HEK293 (cell line): ENCODE data around the gene MBD3L1.
A peak's percentile ranks its signal among the peaks of the same experiment; 100 is the strongest.

ENCODE experiments used
- CTCF ChIA-PET: fragments of 350-600 bp; formaldehyde crosslinking; extraction: SDS; loops from one replicate; lab custom pipeline; 2021; ENCODE audit warnings: antibody characterized with exemption; lab: Yijun Ruan, JAX
- POLR2A ChIA-PET: fragments of 300-600 bp; formaldehyde crosslinking; extraction: SDS; loops from one replicate; lab custom pipeline; 2020; ENCODE audit warnings: antibody characterized with exemption, inconsistent platforms; lab: Yijun Ruan, JAX
- H3K27ac ChIP-seq: fragments of 200-500 bp; sonication (Bioruptor generic); 2 replicates; pipeline ENCODE4 v1.5.1; 2014; ENCODE audit warnings: low read depth, low read length, control low read depth, inconsistent platforms; ENCODE audit errors: extremely low read depth
- H3K36me3 ChIP-seq, 2 experiments: fragments of 200-500 bp in 1 of 2; sonication (Bioruptor generic) in 1 of 2; 1 replicate in 1 of 2; 2 replicates in 1 of 2; pipeline ENCODE4 v1.5.1; 2014 to 2017; ENCODE audit warnings: inconsistent platforms in 2 of 2, low read length in 2 of 2; ENCODE audit not compliant: control insufficient read depth in 2 of 2, insufficient read depth in 1 of 2
- H3K4me1 ChIP-seq: fragments of 200-500 bp; sonication (Bioruptor generic); 2 replicates; pipeline ENCODE4 v1.5.1; 2014; ENCODE audit warnings: mild to moderate bottlenecking, low read length, inconsistent platforms; ENCODE audit not compliant: control insufficient read depth, insufficient read depth
- H3K4me3 ChIP-seq: 2 replicates; pipeline ENCODE4 v1.5.1; 2011; ENCODE audit warnings: low read depth, mild to moderate bottlenecking, control low read depth, low read length, moderate library complexity
- H3K9me3 ChIP-seq: fragments of 200-500 bp; sonication (Bioruptor generic); 2 replicates; pipeline ENCODE4 v1.5.1; 2014; ENCODE audit warnings: low read depth, low read length, inconsistent platforms; ENCODE audit not compliant: control insufficient read depth, insufficient read depth
- EGR2 ChIP-seq: fragments of 450-650 bp; formaldehyde crosslinking; IDR thresholded peaks from 2 replicates; pipeline ENCODE4 v1.5.1; 2016; ENCODE audit warnings: low read depth, missing biosample characterization, missing genetic modification characterization
- GFI1B ChIP-seq: fragments of 450-650 bp; formaldehyde crosslinking; IDR thresholded peaks from 2 replicates; pipeline ENCODE4 v1.5.1; 2016; ENCODE audit warnings: missing biosample characterization, missing genetic modification characterization
- HOXD13 ChIP-seq: sonication (generic); formaldehyde crosslinking; IDR thresholded peaks from 2 replicates; pipeline ENCODE4 v1.8.0; 2022; ENCODE audit warnings: missing genetic modification reagents, borderline replicate concordance
- KLF9 ChIP-seq: fragments of 450-650 bp; formaldehyde crosslinking; IDR thresholded peaks from 2 replicates; pipeline ENCODE4 v1.5.1; 2016; ENCODE audit warnings: missing biosample characterization, missing genetic modification characterization, low read depth
- OVOL3 ChIP-seq: fragments of 450-650 bp; formaldehyde crosslinking; IDR thresholded peaks from 2 replicates; pipeline ENCODE4 v1.5.1; 2016; ENCODE audit warnings: missing biosample characterization, missing genetic modification characterization
- ZFHX2 ChIP-seq: fragments of 450-650 bp; formaldehyde crosslinking; conservative IDR thresholded peaks from 2 replicates; pipeline ENCODE4 v1.5.1; 2016; ENCODE audit warnings: missing biosample characterization, missing genetic modification characterization
- ZNF133 ChIP-seq: fragments of 450-650 bp; formaldehyde crosslinking; IDR thresholded peaks from 2 replicates; pipeline ENCODE4 v1.5.1; 2016; ENCODE audit warnings: missing biosample characterization, missing genetic modification characterization
- ZNF146 ChIP-seq: fragments of 450-650 bp; formaldehyde crosslinking; IDR thresholded peaks from 2 replicates; pipeline ENCODE4 v1.5.1; 2016; ENCODE audit warnings: missing biosample characterization, missing genetic modification characterization
- ZNF148 ChIP-seq: fragments of 450-650 bp; formaldehyde crosslinking; IDR thresholded peaks from 2 replicates; pipeline ENCODE4 v1.5.0; 2017; ENCODE audit warnings: missing biosample characterization, missing genetic modification characterization, borderline replicate concordance
- ZNF174 ChIP-seq: fragments of 450-650 bp; formaldehyde crosslinking; IDR thresholded peaks from 2 replicates; pipeline ENCODE4 v1.5.0; 2017; ENCODE audit warnings: missing biosample characterization, mild to moderate bottlenecking, missing genetic modification characterization
- ZNF548 ChIP-seq: fragments of 450-650 bp; formaldehyde crosslinking; IDR thresholded peaks from 2 replicates; pipeline ENCODE4 v1.5.1; 2016; ENCODE audit warnings: missing biosample characterization, missing genetic modification characterization
- ZNF610 ChIP-seq: fragments of 450-650 bp; formaldehyde crosslinking; IDR thresholded peaks from 2 replicates; pipeline ENCODE4 v1.5.1; 2016; ENCODE audit warnings: missing biosample characterization, missing genetic modification characterization, borderline replicate concordance
- ZNF626 ChIP-seq: fragments of 450-650 bp; sonication (Bioruptor Pico); formaldehyde crosslinking; IDR thresholded peaks from 2 replicates; pipeline ENCODE4 v1.5.1; 2018; ENCODE audit warnings: missing biosample characterization, missing genetic modification characterization, inconsistent platforms
- ZSCAN18 ChIP-seq: fragments of 450-650 bp; formaldehyde crosslinking; IDR thresholded peaks from 2 replicates; pipeline ENCODE4 v1.5.1; 2016; ENCODE audit warnings: missing biosample characterization, missing genetic modification characterization
- ZSCAN5A ChIP-seq: fragments of 450-650 bp; formaldehyde crosslinking; IDR thresholded peaks from 2 replicates; pipeline ENCODE4 v1.5.1; 2016; ENCODE audit warnings: missing biosample characterization, missing genetic modification characterization

MBD3L1 gene

GRCh38 chr19:8820234-8820633 is 11.9 kb upstream of the MBD3L1 start:
- Histone ChIP-seq H3K36me3 (peaks cover 0 to 33% of the 10 kb centered on the region in 2 experiments; a peak in 2 of 3 replicates), H3K4me1 (no peaks in the 10 kb centered on the region), H3K27ac (no peak overlapping the region), H3K9me3 (no peaks in the 10 kb centered on the region; the same call in 1 of the 2 replicates), H3K4me3 (no peak overlapping the region)
- CTCF ChIA-PET = interaction anchor here (0.5 to 0.6 kb wide), 2 partner anchors 12 to 89 kb away, joined by 3 read pairs; no protein-coding TSS in a partner anchor
- POLR2A ChIA-PET = no interaction called here
- TF ChIP-seq ZNF133 (tag by site-specific recombination) (peak; percentile 53; the same call in 1 of the 2 replicates), ZSCAN5A (no peak)
- TF ChIP-seq, all 188 proteins: peak for 1

GRCh38 chr19:8821748-8822241 is 10.4 kb upstream of the MBD3L1 start:
- H3K36me3 ChIP-seq = peaks cover 0 to 33% of the 10 kb centered on the region in 2 experiments; a peak in 2 of 3 replicates

GRCh38 chr19:8826371-8826770 is 5.8 kb upstream of the MBD3L1 start:
- H3K4me1 ChIP-seq = 0 out of 2 replicates have a peak, but pooled peaks cover under 1% of the 10 kb centered on the region
- TF ChIP-seq KLF9 (no peak), ZSCAN18 (tag by site-specific recombination) (no peak), OVOL3 (tag by site-specific recombination) (no peak), ZNF148 (tag by site-specific recombination) (no peak), HOXD13 (CRISPR knock-in tag) (no peak), ZNF146 (no peak), GFI1B (tag by site-specific recombination) (no peak), ZNF548 (tag by site-specific recombination) (no peak), ZNF610 (tag by site-specific recombination) (peak; percentile 99)
- POLR2A ChIA-PET = interaction anchor here (0.5 kb wide), 1 partner anchor 897 kb away, joined by 5 read pairs; no protein-coding TSS in a partner anchor
- H3K36me3 ChIP-seq = peaks cover 0 to 11% of the 10 kb centered on the region in 2 experiments; a peak in 1 of 3 replicates
- no peak overlapping the region for H3K4me3 ChIP-seq
- no peaks in the 10 kb centered on the region for H3K9me3 ChIP-seq
- H3K27ac ChIP-seq = no peak overlapping the region
- CTCF ChIA-PET = no interaction called here

More at GRCh38 chr19:8821748-8822241, 10.4 kb upstream of the MBD3L1 start:
- Histone ChIP-seq H3K27ac (no peak overlapping the region), H3K9me3 (no peaks in the 10 kb centered on the region; the same call in 1 of the 2 replicates), H3K4me1 (no peaks in the 10 kb centered on the region), H3K4me3 (no peak overlapping the region)
- ChIA-PET CTCF (no interaction called here), POLR2A (no interaction called here)
- TF ChIP-seq ZFHX2 (tag by site-specific recombination) = peak; percentile 97
- no peak for TF ChIP-seq ZNF174 (tag by site-specific recombination)
- no peak for TF ChIP-seq ZNF626 (tag by site-specific recombination)
- peak; percentile 98 for TF ChIP-seq EGR2 (tag by site-specific recombination)
- TF ChIP-seq, all 188 proteins: peak for 2
